DOHH2 (cell line): ENCODE measurements around the gene SBK1.

Experiments used
- H3F3A ChIP-seq: fragments of 200-600 bp; sonication (generic), shearing (Covaris generic); 2 replicates; pipeline ENCODE4 v1.6.0; 2016; ENCODE audit warnings: antibody characterized with exemption, mild to moderate bottlenecking; ENCODE audit not compliant: control insufficient read depth, insufficient read depth
- H3K27ac ChIP-seq: fragments of 200-600 bp; sonication (generic); 2 replicates; pipeline ENCODE4 v1.5.1; 2014; ENCODE audit warnings: low read depth, mild to moderate bottlenecking, low read length, moderate library complexity
- H3K27me3 ChIP-seq: fragments of 200-600 bp; sonication (generic); 2 replicates; pipeline ENCODE4 v1.6.1; 2014; ENCODE audit warnings: mild to moderate bottlenecking, low read length, mixed read lengths; ENCODE audit not compliant: control insufficient read depth
- H3K36me3 ChIP-seq: fragments of 200-600 bp; sonication (generic); 2 replicates; pipeline ENCODE4 v1.6.1; 2014; ENCODE audit warnings: mild to moderate bottlenecking, low read length, moderate library complexity, mixed read lengths; ENCODE audit not compliant: control insufficient read depth
- H3K4me1 ChIP-seq: fragments of 200-600 bp; sonication (generic); 2 replicates; pipeline ENCODE4 v1.6.1; 2014; ENCODE audit warnings: mild to moderate bottlenecking, low read length, mixed read lengths; ENCODE audit not compliant: control insufficient read depth
- H3K4me2 ChIP-seq: fragments of 200-600 bp; sonication (generic); 2 replicates; pipeline ENCODE4 v1.6.0; 2014; ENCODE audit warnings: mild to moderate bottlenecking, low read length, moderate library complexity
- H3K4me3 ChIP-seq: fragments of 200-600 bp; sonication (generic); 2 replicates; pipeline ENCODE4 v1.5.1; 2014; ENCODE audit warnings: mild to moderate bottlenecking, low read length, mixed read lengths
- H3K79me2 ChIP-seq: fragments of 200-600 bp; sonication (generic); 2 replicates; pipeline ENCODE4 v1.6.1; 2014; ENCODE audit warnings: mild to moderate bottlenecking, low read length, mixed read lengths; ENCODE audit not compliant: control insufficient read depth
- H3K9me2 ChIP-seq: fragments of 200-600 bp; sonication (generic); replicated peaks from 2 replicates; pipeline ENCODE4 v1.6.1; 2014; ENCODE audit warnings: mild to moderate bottlenecking, low read length, mixed read lengths; ENCODE audit not compliant: control insufficient read depth
- H3K9me3 ChIP-seq: fragments of 200-600 bp; sonication (generic); 2 replicates; pipeline ENCODE4 v1.6.1; 2014; ENCODE audit warnings: antibody characterized with exemption, low read length, mixed read lengths; ENCODE audit not compliant: control insufficient read depth, insufficient read depth
- H4K20me1 ChIP-seq: fragments of 200-600 bp; sonication (generic); 2 replicates; pipeline ENCODE4 v1.6.0; 2014; ENCODE audit warnings: low read depth, mild to moderate bottlenecking, antibody characterized with exemption, low read length, moderate library complexity; ENCODE audit not compliant: control insufficient read depth, insufficient read depth
- CTCF ChIP-seq: fragments of 200-600 bp; sonication (generic); IDR thresholded peaks from one replicate; pipeline ENCODE4 v1.5.1; 2014; ENCODE audit warnings: antibody characterized with exemption, mild to moderate bottlenecking, low read depth, low read length; ENCODE audit not compliant: poor library complexity, severe bottlenecking
- EZH2phosphoT487 ChIP-seq: fragments of 200-600 bp; sonication (generic); IDR thresholded peaks from 2 replicates; pipeline ENCODE4 v1.6.1; 2017; ENCODE audit warnings: borderline replicate concordance, mild to moderate bottlenecking, antibody characterized with exemption, low read length, moderate library complexity, mixed read lengths

SBK1 gene

GRCh38 chr16:28318042-28318744 lies 25.9 kb downstream of the SBK1 start:
- H3K4me3 ChIP-seq, result no peak overlapping the region
- H3K4me2 ChIP-seq, result no peak overlapping the region
- no peaks in the 10 kb centered on the region for H3K9me2 ChIP-seq
- H3K36me3 ChIP-seq, result no peaks in the 10 kb centered on the region
- H3K27ac ChIP-seq, result no peak overlapping the region
- no peaks in the 10 kb centered on the region for H3K9me3 ChIP-seq
- H3K27me3 ChIP-seq, result no peaks in the 10 kb centered on the region
- H3K4me1 ChIP-seq, result no peaks in the 10 kb centered on the region
- H3K79me2 ChIP-seq, result no peaks in the 10 kb centered on the region
- no peaks in the 10 kb centered on the region for H4K20me1 ChIP-seq
- TF ChIP-seq CTCF, result no peak
- no peak for TF ChIP-seq EZH2phosphoT487
- H3F3A ChIP-seq, result no peaks in the 10 kb centered on the region

GRCh38 chr16:28319476-28320022 lies 27.2 kb downstream of the SBK1 start:
- H3K36me3 ChIP-seq, result no peaks in the 10 kb centered on the region
- no peaks in the 10 kb centered on the region for H3K79me2 ChIP-seq
- H4K20me1 ChIP-seq, result no peaks in the 10 kb centered on the region
- H3K4me2 ChIP-seq, result no peak overlapping the region
- no peak for TF ChIP-seq CTCF
- no peak for TF ChIP-seq EZH2phosphoT487
- H3F3A ChIP-seq, result no peaks in the 10 kb centered on the region
- H3K27ac ChIP-seq, result no peak overlapping the region
- H3K27me3 ChIP-seq, result no peaks in the 10 kb centered on the region
- H3K9me2 ChIP-seq, result no peaks in the 10 kb centered on the region
- H3K4me3 ChIP-seq, result no peak overlapping the region
- H3K4me1 ChIP-seq, result no peaks in the 10 kb centered on the region
- no peaks in the 10 kb centered on the region for H3K9me3 ChIP-seq

- Histone ChIP-seq H4K20me1 (no peaks in the 10 kb centered on the region), H3K79me2 (no peaks in the 10 kb centered on the region), H3K4me2 (no peak overlapping the region), H3K9me2 (no peaks in the 10 kb centered on the region), H3K27ac (no peak overlapping the region), H3K27me3 (no peaks in the 10 kb centered on the region), H3F3A (no peaks in the 10 kb centered on the region), H3K9me3 (no peaks in the 10 kb centered on the region), H3K4me3 (no peak overlapping the region), H3K36me3 (no peaks in the 10 kb centered on the region), H3K4me1 (no peaks in the 10 kb centered on the region)
- TF ChIP-seq EZH2phosphoT487 (no peak), CTCF (no peak)
Observed at GRCh38 chr16:28320023-28320561, 27.8 kb downstream of the SBK1 start.
